Panc1 (cell line): ENCODE measurements around the gene CARD8. TPM values are rescaled to one million over a fixed set of nuclear protein-coding genes. Genes with fewer than 3 reads are reported as not detected.

Experiments
- ATAC-seq: fragments of 200-7000 bp; cut with Tn5 transposase; 2 replicates; pipeline ENCODE4 v1.9.1; 2020; ENCODE audit warnings: mild to moderate bottlenecking, moderate library complexity
- BruUV-seq: library from RNA; stranded (reverse); fragments of 400-500 nt; replicated peaks from 2 replicates; lab custom pipeline; 2021; lab: Mats Ljungman, UMichigan
- CTCF ChIA-PET: fragments of 300-600 bp; sonication (Branson Sonifier 250); formaldehyde crosslinking; loops from one replicate; lab custom pipeline; 2022; ENCODE audit warnings: antibody characterized with exemption; lab: Charles Lee
- POLR2A ChIA-PET: fragments of 300-600 bp; sonication (Branson Sonifier 250); formaldehyde crosslinking; loops from one replicate; lab custom pipeline; 2022; ENCODE audit warnings: antibody characterized with exemption; lab: Charles Lee
- DNase-seq: peaks from one replicate; pipeline ENCODE4 v3.0.0-alpha.2; 2010; ENCODE audit warnings: low read depth, low spot score
- H3K27ac ChIP-seq: 2 replicates; pipeline ENCODE4 v1.5.1; 2011; ENCODE audit warnings: mild to moderate bottlenecking, low read length, inconsistent platforms
- H3K27me3 ChIP-seq: fragments of 200-500 bp; sonication (Bioruptor generic); 2 replicates; pipeline ENCODE4 v1.6.0; 2014; ENCODE audit warnings: low read length, inconsistent platforms; ENCODE audit not compliant: control insufficient read depth, insufficient read depth
- H3K36me3 ChIP-seq: fragments of 200-500 bp; sonication (Bioruptor generic); 2 replicates; pipeline ENCODE4 v1.5.1; 2014; ENCODE audit warnings: inconsistent platforms, mild to moderate bottlenecking, low read length, moderate library complexity; ENCODE audit not compliant: control insufficient read depth, insufficient read depth
- H3K4me1 ChIP-seq: 2 replicates; pipeline ENCODE4 v1.5.1; 2011; ENCODE audit warnings: inconsistent platforms, mild to moderate bottlenecking, low read length, moderate library complexity; ENCODE audit not compliant: control insufficient read depth, insufficient read depth
- H3K4me3 ChIP-seq, 2 experiments: 2 replicates each; pipeline ENCODE4 v1.5.1; 2011 to 2012; ENCODE audit warnings: low read depth in 2 of 2, low read length in 2 of 2, mild to moderate bottlenecking in 2 of 2, inconsistent platforms in 1 of 2, moderate library complexity in 1 of 2
- H3K9me3 ChIP-seq: fragments of 200-500 bp; sonication (Bioruptor generic); 2 replicates; pipeline ENCODE4 v1.5.1; 2014; ENCODE audit warnings: low read depth, mild to moderate bottlenecking, inconsistent platforms, low read length, moderate library complexity; ENCODE audit not compliant: control insufficient read depth, insufficient read depth
- CTCF ChIP-seq: fragments of 450-650 bp; IDR thresholded peaks from 2 replicates; pipeline ENCODE4 v1.5.1; 2017; ENCODE audit warnings: mild to moderate bottlenecking
- POLR2AphosphoS5 ChIP-seq: IDR thresholded peaks from 2 replicates; pipeline ENCODE4 v1.6.1; 2012; ENCODE audit warnings: mild to moderate bottlenecking, low read depth, low read length, moderate library complexity
- REST ChIP-seq, 2 experiments: IDR thresholded peaks; 2 replicates each; pipeline ENCODE4 v1.6.1; 2011 to 2012; ENCODE audit warnings: low read depth in 2 of 2, control low read depth in 1 of 2, low read length in 1 of 2, mild to moderate bottlenecking in 1 of 2, moderate library complexity in 1 of 2; ENCODE audit not compliant: insufficient read depth in 1 of 2
- SIN3A ChIP-seq: IDR thresholded peaks from 2 replicates; pipeline ENCODE4 v1.6.1; 2012; ENCODE audit warnings: low read depth, mild to moderate bottlenecking, low read length, moderate library complexity, borderline replicate concordance; ENCODE audit not compliant: insufficient read depth
- TCF7L2 ChIP-seq: IDR thresholded peaks from 2 replicates; pipeline ENCODE4 v1.6.1; 2011; ENCODE audit warnings: mild to moderate bottlenecking, low read depth, low read length, inconsistent platforms
- in situ Hi-C: cut with HindIII; loops from 2 replicates; pipeline ENCODE4 v1.10.0; 2016; ENCODE audit warnings: low sequenced_read_pairs, low pct_unique_long_range_greater_than_20kb
- intact Hi-C: fragments of 100-400 bp; cut with micrococcal nuclease; formaldehyde crosslinking; loops from one replicate; pipeline ENCODE4 v1.10.0; 2022; ENCODE audit not compliant: unreplicated experiment
- total RNA-seq: library from RNA; stranded (reverse); gene quantifications from one replicate; pipeline ENCODE4 v1.2.1, GENCODE V29; 2021; ENCODE audit not compliant: unreplicated experiment

CARD8 gene
- total RNA-seq, 1 experiment from 2014 or later, result 19.9 TPM

GRCh38 chr19:48169578-48169938 is 86.2 kb downstream of the CARD8 start:
- Histone ChIP-seq H3K27me3 (no peaks in the 10 kb centered on the region), H3K4me1 (no peaks in the 10 kb centered on the region), H3K4me3 (peak overlapping the region; percentile 79), H3K27ac (peak overlapping the region; percentile 49; the same call in 1 of the 2 replicates), H3K36me3 (no peaks in the 10 kb centered on the region; the same call in 1 of the 2 replicates), H3K9me3 (no peaks in the 10 kb centered on the region)
- ChIA-PET CTCF (interaction anchor here (0.6 kb wide), 3 partner anchors 24 to 86 kb away, joined by 3 read pairs; no protein-coding TSS in a partner anchor), POLR2A (interaction anchor here (0.6 to 0.7 kb wide), 4 partner anchors 15 to 1143 kb away, joined by 3 to 4 read pairs (median 3); no protein-coding TSS in a partner anchor)
- BruUV-seq, result no TSS peak
- intact Hi-C loops, result no loop called here
- TF ChIP-seq TCF7L2, result no peak
- no peak for TF ChIP-seq POLR2AphosphoS5
- TF ChIP-seq SIN3A, result no peak
- no peak for TF ChIP-seq REST (IDR thresholded peaks at IDR 0.05; ENCODE audit: insufficient read depth in 1 of 2, low read depth in 2 of 2, low read length in 1 of 2)
- no peak for TF ChIP-seq CTCF
- in situ Hi-C loops, result no loop called here
- DNase-seq (no peak), ATAC-seq (peak; percentile 33)

GRCh38 chr19:48168689-48169088 is 87.0 kb downstream of the CARD8 start:
- no peaks in the 10 kb centered on the region; the same call in 1 of the 2 replicates for H3K36me3 ChIP-seq
- no TSS peak for BruUV-seq
- no peaks in the 10 kb centered on the region for H3K9me3 ChIP-seq
- intact Hi-C loops, result no loop called here
- no peak for TF ChIP-seq REST (IDR thresholded peaks at IDR 0.05; ENCODE audit: insufficient read depth in 1 of 2, low read depth in 2 of 2, low read length in 1 of 2)
- TF ChIP-seq CTCF, result no peak
- TF ChIP-seq POLR2AphosphoS5, result no peak
- TF ChIP-seq SIN3A, result no peak
- no peak for TF ChIP-seq TCF7L2
- ChIA-PET CTCF (no interaction called here), POLR2A (no interaction called here)
- no peak overlapping the region for H3K4me3 ChIP-seq
- in situ Hi-C loops, result no loop called here
- no peaks in the 10 kb centered on the region for H3K27me3 ChIP-seq
- H3K27ac ChIP-seq, result no peak overlapping the region
- no peak for ATAC-seq
- no peak for DNase-seq
- H3K4me1 ChIP-seq, result no peaks in the 10 kb centered on the region
